LNCAP (cell line): ENCODE measurements around the gene ST3GAL5.

Experiments used
- TF ChIP-seq, protein P1 (sequence below): fragments of 450-650 bp; IDR thresholded peaks from 2 replicates; pipeline ENCODE4 v1.5.1; 2017; ENCODE audit warnings: mild to moderate bottlenecking

ST3GAL5 gene

DNA sequence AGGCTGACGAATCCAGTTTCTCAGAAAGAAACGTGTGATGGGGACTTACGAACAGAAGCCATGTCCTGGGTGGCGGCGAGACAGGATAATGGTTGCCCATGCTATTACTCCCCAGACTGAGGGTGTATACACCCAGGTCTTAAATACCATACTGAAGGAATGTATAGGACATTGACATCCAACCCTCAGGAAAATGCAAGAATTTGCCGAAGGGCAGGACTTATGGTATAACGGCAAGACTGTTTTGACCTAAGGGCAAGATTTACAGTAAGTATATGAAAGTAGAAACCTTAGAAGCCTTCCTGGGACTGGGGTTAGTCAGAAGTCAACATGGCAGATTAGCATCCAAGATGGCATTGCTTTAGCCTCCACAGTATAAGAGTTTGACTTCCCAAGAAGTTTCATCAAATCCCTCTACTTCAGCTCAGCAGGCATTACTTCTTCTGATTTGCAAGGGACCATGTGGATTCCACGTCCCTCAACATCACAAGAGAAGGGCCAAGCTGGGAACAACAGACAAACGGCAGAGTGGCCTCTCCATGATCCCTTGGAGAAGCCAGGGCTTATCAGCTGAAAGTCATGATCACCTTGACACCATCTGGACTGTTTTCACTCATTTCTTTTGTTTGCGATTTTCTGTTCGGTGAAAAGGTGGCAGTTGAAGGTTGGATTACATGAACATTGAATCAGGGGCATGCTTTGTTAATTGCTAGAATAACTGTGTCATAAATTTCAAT lies 21.1 kb downstream of the ST3GAL5 start:
- TF ChIP-seq, protein P1, sequence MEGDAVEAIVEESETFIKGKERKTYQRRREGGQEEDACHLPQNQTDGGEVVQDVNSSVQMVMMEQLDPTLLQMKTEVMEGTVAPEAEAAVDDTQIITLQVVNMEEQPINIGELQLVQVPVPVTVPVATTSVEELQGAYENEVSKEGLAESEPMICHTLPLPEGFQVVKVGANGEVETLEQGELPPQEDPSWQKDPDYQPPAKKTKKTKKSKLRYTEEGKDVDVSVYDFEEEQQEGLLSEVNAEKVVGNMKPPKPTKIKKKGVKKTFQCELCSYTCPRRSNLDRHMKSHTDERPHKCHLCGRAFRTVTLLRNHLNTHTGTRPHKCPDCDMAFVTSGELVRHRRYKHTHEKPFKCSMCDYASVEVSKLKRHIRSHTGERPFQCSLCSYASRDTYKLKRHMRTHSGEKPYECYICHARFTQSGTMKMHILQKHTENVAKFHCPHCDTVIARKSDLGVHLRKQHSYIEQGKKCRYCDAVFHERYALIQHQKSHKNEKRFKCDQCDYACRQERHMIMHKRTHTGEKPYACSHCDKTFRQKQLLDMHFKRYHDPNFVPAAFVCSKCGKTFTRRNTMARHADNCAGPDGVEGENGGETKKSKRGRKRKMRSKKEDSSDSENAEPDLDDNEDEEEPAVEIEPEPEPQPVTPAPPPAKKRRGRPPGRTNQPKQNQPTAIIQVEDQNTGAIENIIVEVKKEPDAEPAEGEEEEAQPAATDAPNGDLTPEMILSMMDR = no peak

DNA sequence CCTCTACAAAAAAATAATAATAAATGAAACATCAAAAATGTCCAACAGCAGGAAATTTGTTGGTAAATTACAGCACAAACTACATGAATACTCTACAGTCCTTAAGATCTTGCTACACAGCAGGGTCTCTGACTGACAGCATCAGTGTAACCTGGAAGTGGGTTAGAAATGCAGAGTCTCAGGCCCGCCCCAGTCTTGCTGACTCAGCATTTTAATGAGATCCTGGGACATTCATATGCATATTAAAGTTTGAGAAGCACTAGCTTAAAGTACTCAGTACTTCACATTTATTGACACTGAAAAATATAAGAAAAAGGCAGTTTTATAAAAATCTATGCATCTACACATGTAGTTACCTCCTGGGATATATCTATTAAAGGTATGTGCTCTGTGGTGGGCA lies 21.7 kb downstream of the ST3GAL5 start:
- TF ChIP-seq, protein P1 = no peak

DNA sequence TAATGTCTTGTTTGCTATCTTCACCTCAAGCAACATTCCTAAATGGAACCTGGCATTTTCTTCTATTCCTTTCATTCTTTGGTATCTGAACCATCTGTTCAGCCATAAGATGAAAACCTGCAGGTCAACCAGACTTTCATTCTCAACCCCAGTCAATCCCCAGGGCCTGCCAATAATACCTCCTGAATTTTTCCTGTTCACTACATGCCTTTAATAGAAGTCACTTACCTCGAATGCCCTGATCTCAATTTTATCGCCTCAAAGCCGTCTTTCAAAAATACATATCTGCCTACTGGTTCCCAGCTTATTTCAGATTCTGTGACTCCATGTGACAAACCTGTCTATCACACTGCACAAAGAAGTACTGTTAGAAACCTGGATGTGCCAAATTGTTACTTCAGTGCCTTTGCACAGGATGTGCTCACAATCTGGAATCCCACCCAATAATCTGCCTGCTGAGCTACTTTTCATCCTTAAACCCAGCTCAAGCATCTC lies 22.6 kb downstream of the ST3GAL5 start:
- TF ChIP-seq, protein P1 = no peak

DNA sequence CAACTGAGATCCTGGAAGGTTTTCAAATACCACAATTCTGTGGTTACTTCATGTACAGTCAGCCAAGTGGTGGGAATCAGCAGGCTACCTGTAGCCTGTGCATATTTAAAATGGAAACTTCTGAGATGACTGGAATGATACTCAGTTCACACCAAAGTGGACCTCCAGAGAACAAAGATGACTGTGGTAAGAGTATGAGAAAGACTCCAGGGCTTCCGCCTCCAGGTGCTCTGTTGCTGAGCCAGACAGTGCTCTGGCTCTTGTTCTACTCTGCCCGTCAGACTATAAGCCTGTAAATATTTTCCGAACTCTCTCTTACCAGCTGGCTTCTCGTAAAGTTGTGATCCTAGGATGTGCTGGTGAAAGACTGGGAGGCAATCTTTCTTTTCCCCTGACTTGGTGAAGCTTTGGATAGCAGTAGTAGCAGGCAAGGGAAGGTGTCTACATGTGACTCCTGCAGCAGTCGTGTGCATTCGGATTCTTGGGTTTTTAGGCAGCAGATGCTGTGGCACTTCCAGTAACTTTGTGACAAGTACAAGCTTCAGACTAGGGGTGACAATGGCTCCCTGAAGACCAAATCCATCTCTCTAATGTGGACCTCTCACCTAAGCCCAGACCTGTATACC lies 23.1 kb downstream of the ST3GAL5 start:
- TF ChIP-seq, protein P1 = no peak

DNA sequence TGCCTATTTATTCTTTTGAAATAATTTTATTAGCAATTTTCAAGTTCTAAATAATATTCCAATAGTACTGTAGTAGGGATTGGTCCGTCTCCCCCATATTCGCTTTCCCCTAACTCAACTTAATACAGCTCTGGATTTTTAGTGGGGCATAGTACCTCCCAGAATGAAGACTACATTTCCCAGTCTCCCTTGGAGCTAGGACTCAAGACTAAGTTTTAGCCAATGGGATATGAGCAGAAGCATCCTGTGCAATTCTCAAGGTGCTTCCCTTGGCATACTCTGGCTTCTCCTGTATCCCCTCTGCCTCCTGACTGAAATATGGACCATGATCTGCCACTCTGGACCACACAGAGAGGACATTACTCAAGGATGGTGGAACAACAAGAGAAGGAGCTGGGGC lies 24.1 kb downstream of the ST3GAL5 start:
- TF ChIP-seq, protein P1 = no peak

DNA sequence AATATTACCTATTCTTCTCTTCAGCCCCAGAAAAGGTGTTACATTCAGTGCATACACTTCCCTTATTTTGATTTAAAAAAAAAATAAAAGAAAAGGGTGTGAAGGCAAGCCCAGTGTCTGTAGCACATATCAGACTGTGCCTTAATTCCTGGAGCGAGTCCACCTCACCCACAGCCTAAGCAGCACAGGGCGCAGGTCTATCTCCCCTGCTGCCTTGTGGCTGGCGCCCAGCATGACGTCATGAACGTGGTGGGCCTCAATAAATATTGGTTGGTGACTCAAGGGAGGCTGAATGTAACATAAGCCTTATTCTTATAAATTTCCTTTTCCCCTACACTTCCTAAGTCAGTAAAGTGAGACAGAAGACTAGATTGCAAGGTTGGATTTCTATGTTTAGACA lies 26.4 kb downstream of the ST3GAL5 start:
- TF ChIP-seq, protein P1 = no peak

DNA sequence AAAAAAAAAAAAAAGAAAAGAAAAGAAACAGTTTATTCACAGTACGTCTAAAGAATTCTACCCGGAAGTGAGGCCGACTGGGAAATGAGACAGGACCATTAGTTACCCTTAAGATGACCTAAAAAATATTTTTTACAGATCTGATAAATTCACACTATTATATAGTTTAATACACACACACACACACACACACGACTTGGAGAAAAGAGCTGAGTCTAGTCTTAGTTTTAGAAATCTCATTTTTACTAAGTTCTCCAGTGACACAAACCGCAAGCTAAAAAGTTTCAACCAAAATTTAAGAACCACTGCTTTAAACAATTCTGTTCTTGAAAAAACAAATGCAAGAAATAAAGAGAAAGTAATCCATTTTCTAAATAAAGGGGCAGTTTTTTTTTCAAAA lies 27.1 kb downstream of the ST3GAL5 start:
- TF ChIP-seq, protein P1 = no peak
